Activated CD8-positive, alpha-beta memory T cell treated with anti-CD3 and anti-CD28 coated beads for 36 hours (primary cell): ENCODE measurements around the gene SLC45A1. TPM values are rescaled to one million over a fixed set of nuclear protein-coding genes. Genes with fewer than 3 reads are reported as not detected.

Experiments
- CTCF ChIA-PET: fragments of 350-600 bp; sonication (Branson Sonifier 250); formaldehyde crosslinking; loops from one replicate; lab custom pipeline; 2021; ENCODE audit warnings: antibody characterized with exemption; lab: Charles Lee
- POLR2A ChIA-PET: fragments of 350-600 bp; sonication (Branson Sonifier 250); formaldehyde crosslinking; loops from one replicate; lab custom pipeline; 2021; ENCODE audit warnings: antibody characterized with exemption; lab: Charles Lee
- total RNA-seq, 2 experiments: library from RNA; stranded (reverse); gene quantifications; one replicate each; pipeline ENCODE4 v1.2.3, GENCODE V29; 2021

Gene SLC45A1
- total RNA-seq, 2 experiments from 2014 or later: 0.48 to 0.50 TPM

DNA sequence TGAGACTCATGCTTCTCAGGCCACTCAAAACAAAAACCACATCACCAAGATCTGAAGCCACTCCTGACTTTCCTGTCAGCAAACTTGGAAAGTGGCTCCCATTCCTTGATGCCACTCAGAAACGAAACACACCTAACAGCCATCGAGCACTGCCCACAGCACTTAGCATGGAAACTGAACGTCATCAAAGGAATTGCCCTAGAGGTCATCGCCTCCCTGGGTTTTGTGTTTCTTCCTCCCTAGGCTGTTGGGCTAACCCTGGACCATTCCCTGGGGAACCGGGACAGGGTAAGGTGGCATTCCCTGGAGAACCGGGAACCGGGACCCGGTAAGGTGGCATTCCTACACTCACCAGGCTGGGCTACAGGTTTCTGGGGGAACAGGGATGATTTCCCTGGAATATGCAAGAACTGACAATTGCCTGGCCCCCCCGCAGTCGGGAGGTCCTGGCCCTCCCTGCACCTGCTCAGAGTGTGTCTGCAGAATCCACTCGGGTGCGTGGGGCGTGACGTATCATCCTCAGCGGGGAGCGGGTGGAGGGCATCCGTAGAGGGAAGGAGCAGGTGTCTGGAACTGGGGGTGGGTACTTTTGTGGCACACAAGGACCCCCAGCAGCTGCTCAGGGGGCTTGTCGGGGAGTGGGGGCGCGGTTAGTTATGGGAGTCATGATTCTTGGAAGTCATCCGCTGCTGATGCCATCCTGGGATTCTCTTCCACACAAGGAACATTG is 30.3 kb downstream of the SLC45A1 start:
- ChIA-PET POLR2A (interaction anchor here (0.6 kb wide), 1 partner anchor 323 kb away, joined by 4 read pairs; no protein-coding TSS in a partner anchor), CTCF (interaction anchor here (0.6 to 2.0 kb wide), 10 partner anchors 9 to 407 kb away, joined by 3 to 7 read pairs (median 4); no protein-coding TSS in a partner anchor)

DNA sequence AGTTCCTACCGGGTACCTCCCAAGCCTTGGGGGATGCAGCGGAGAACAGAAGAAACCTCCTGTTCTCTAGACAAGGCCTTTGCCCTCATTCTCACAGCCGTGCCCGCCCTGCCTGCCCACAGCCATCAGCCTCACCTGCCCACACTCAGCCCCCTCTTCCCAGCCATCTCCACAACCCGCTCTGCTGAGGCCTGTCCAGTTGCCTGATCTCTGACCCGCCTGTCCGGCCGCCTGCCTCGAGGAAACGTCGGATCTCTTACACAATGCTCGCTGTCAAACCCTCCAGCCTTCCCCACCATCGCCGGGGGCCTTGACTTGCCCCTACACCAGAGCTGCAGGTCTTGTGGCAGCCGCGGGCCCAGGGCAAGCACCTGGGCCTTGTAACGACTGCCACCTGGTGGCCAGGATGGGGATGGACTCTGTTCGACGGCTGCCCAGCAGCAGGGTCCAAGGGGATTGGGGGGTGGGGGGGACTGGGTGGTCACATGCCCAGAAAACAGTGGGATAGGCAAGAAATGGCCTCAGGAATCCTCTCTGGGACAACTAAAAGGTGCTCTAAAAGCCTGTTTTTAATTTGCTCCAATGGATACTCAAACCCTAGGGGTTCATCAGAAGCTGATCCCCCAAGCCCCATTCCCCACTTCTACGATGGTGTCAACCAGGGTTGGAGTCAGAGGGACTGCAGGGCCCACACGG is 31.0 kb downstream of the SLC45A1 start:
- CTCF ChIA-PET: interaction anchor here (0.6 to 2.0 kb wide), 8 partner anchors 9 to 373 kb away, joined by 3 to 7 read pairs (median 4); no protein-coding TSS in a partner anchor
- POLR2A ChIA-PET: interaction anchor here (0.6 kb wide), 1 partner anchor 324 kb away, joined by 4 read pairs; no protein-coding TSS in a partner anchor

DNA sequence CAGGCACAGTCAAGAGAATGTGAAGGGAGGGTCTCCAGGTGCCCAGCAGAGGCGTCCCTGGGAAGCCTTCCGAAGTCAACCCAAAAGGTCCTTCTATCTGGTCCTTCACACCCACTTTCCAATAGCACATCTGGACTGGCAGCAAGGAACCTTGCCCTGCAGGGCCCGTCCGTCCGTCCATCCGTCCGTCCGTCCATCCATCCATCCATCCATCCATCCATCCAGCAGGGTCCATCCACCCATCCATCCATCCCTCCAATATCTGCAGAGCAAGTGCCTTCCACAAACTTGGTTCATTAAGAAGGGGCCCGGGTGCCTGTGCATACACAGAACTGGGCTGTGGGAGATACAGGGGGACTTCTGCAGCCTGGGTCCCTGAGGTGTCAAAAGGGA is 31.6 kb downstream of the SLC45A1 start:
- ChIA-PET CTCF (interaction anchor here (0.9 to 2.0 kb wide), 5 partner anchors 31 to 374 kb away, joined by 3 to 7 read pairs (median 5); no protein-coding TSS in a partner anchor), POLR2A (no interaction called here)

DNA sequence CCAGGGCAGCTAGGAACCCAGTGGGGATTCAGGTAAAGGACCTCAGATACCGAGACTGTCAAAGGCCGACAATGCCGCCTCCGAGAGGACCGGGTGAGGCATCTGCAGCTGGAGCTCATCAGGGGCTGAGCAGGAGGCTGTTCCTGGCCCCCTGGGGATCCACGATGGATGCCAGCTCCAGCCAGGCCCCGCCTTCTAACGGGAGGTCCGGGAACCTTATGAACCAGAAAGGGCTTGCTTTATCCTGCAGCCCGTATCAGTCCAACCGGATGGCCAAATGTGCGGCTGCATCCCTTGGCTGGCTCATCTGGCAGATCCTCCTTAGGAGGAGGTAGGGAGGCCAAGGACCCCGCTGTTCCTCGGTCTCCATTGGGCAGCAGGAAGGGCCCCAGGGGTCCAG is 32.0 kb downstream of the SLC45A1 start:
- POLR2A ChIA-PET: no interaction called here
- CTCF ChIA-PET: interaction anchor here (0.9 to 2.0 kb wide), 5 partner anchors 17 to 335 kb away, joined by 3 to 7 read pairs (median 5); no protein-coding TSS in a partner anchor

DNA sequence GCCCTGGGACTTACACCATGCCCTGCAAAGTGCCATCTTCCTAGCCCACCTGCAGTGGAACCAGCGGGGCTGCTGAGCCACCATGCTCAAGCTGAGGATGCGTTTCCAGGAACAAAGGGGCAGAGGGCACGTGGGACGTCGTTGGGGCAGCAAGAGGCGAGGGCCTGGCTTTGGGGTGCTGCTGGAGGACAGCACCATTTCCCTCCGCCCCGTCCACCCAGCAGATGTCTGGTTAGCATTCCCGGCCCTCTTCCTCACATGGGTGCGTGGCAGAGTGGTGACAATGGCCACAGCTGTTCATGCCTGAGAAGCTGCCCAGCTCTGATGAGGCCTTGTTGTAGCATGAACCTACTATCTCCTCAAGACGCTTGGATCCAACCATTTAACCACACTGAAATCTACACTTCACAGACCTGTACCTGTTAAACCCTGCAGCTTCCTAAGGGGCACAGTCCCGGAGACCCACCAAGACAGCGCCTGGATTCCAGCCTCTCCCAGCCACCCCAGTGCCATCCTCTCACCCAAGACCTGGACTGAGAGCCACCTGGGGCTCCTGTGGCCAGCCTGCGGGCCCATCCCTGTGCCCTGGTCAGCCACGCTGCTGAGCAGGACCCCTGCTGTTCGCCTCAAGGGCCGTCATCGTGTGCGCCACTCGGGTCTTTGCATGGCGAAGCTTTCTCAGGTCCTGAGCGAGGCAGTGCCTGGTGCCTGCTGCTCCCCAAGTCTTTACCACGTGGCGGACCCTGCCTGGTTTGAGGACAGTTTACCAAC is 33.2 kb downstream of the SLC45A1 start:
- ChIA-PET POLR2A (no interaction called here), CTCF (interaction anchor here (0.9 to 2.8 kb wide), 4 partner anchors 16 to 338 kb away, joined by 3 to 10 read pairs (median 4); no protein-coding TSS in a partner anchor)

DNA sequence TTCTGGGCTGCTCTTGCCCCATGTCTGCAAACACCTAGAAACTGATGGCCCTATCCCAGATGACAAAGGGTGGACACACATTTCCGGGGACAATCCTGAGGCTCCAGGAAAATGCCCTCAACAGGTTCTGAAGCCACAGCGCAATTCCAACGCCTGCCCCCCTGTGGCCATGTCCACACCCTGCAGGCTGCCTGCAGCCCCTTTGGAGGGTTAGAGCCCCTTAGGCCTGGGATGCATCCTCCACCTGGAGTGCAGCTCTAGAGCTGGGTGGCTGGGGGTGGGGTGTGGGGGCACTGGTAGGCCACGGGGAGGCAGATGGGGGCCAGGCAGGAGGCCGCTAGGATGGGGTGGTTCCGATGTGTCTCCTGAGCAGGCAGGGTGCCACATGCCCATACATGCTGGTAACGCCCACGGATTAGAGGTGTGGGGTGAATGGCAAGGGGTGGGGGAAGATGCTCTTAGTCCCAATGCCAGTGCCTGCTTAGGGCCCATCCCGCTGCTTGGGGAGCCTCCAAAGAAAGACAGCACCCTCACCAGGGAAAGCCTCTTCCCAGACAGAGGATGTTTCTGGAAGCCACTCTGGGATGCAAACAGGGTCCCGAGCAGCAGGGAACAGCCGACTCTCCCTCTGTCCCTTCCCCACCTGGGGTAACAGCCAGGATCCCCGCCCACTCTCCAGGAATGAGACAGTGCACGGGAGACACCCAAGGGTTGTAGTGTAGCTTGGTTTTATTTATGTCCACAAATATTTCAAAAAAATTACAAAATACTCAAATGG is 34.0 kb downstream of the SLC45A1 start:
- CTCF ChIA-PET: interaction anchor here (0.6 to 2.8 kb wide), 5 partner anchors 260 to 354 kb away, joined by 3 to 10 read pairs (median 5); no protein-coding TSS in a partner anchor

DNA sequence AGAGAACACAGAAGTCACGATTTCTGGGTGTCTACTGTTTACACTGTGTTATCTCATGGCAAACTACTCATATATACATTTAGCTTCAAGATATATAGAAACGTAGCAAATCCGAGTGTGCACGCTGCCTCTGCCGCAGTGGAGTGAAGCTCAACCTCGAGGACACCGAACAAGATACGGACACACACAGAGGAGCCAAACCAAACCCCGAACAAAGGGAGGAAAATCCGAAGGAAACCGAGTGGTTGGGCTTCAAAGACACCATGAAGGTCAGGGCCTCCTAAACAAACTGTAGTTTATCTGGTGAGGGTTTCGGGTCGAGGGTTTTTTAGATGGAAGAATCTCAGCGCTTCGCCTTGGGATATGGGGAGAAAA is 34.5 kb downstream of the SLC45A1 start:
- CTCF ChIA-PET: interaction anchor here (0.6 to 2.8 kb wide), 4 partner anchors 261 to 354 kb away, joined by 3 to 10 read pairs (median 4); no protein-coding TSS in a partner anchor
- POLR2A ChIA-PET: no interaction called here

More for the DNA sequence above, 34.0 kb downstream of the SLC45A1 start:
- POLR2A ChIA-PET: no interaction called here

DNA sequence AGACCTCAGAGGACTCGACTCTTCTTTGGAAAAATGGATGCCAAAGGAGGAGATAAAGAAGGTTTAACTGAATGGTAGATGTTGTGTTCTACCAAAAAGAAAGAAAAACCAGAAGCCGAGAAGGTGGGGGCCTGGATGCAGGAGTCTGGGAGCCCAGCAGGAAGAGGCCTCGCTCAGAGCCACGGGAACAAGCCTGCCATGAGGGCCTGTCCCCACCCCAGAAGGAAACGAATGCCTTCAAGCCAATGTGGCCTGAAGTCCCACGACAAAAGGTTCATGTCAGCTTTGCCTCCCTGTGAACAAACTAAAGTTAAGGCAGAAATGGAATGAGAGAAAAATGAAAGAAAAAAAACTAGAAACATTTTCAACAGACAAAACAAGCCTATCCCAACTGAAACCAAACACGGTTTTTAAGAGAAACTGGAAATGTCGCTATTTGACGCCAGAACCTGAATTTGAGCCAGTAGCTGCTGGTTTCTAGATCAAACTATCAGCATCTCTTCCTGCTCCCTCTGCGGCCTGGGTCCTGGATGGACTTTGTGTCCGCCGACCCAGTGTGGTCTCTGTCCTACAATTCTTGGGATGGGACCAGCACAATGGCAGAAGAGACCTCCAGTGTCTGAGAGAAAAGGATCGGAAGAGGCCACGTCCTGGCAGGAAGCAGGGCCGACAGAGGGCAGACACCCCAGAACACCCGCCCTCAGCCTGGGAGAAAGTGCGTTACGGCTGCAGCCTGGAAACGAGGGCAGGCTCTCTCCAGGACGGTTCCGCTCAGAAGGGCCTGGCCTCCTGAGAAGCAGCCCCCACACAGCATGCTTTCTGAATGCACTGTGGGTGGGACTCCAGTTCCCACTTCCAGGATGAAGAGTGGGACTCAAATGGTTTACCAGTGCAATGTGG is 35.2 kb downstream of the SLC45A1 start:
- ChIA-PET POLR2A (no interaction called here), CTCF (interaction anchor here (0.6 to 2.8 kb wide), 3 partner anchors 261 to 353 kb away, joined by 3 to 10 read pairs (median 6); no protein-coding TSS in a partner anchor)

DNA sequence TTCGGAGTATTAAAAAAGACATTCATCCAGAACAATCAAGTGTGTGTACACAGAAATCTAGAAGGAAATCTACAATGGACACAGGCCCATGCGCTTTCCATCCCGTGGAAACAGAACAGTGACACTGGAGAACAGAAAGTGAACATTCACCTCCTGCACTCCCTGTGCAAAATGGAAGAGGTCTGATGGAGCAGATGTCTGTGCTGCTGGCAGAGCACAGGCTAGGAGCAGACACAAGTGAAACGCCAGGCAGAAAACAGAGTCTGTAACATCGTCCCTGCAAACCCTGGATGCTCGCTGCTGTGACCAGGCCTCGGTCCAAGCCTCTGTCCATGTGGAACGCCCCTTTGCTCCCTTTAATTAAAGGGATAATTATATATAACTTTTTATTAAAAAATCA is 36.1 kb downstream of the SLC45A1 start:
- CTCF ChIA-PET: no interaction called here
- POLR2A ChIA-PET: no interaction called here

DNA sequence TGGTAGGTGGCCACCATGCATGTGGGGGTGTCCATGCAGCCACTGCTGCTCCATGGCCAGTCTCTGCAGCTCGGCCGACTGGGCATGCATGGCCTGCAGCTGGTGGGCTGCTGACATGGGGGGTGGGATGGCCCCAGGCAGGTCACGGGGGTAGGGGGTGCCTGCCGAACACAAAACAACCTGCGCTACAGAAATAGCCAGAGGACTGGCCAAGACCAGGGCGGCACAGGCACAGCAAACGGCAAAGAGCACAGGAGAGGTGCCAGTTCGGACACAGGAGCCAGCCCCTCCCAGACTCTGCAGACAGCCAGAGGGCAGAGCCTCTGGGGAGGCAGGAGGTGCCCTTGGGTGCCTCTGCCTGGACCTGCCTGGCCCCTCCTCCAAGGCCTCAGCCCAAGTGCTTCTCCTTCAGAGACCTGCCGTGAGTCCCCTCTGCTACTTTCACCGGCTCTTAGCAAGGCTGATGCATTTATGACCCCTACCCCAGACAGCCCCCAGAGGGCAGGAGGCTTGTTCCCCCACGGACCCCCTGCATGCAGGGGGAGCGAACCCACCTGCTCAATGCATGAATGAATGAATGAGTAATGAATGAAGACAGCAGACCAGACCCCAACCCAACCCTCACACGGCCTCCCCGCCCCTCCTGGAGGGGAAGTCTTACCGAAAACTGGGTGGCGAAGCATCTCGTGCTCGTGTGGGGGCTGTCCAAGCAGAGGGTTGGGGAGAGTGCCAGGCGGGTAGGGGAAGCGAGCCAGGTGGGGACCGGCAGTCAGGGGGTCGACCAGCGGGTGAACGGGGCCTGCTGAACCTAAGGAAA is 37.7 kb downstream of the SLC45A1 start:
- POLR2A ChIA-PET: no interaction called here

DNA sequence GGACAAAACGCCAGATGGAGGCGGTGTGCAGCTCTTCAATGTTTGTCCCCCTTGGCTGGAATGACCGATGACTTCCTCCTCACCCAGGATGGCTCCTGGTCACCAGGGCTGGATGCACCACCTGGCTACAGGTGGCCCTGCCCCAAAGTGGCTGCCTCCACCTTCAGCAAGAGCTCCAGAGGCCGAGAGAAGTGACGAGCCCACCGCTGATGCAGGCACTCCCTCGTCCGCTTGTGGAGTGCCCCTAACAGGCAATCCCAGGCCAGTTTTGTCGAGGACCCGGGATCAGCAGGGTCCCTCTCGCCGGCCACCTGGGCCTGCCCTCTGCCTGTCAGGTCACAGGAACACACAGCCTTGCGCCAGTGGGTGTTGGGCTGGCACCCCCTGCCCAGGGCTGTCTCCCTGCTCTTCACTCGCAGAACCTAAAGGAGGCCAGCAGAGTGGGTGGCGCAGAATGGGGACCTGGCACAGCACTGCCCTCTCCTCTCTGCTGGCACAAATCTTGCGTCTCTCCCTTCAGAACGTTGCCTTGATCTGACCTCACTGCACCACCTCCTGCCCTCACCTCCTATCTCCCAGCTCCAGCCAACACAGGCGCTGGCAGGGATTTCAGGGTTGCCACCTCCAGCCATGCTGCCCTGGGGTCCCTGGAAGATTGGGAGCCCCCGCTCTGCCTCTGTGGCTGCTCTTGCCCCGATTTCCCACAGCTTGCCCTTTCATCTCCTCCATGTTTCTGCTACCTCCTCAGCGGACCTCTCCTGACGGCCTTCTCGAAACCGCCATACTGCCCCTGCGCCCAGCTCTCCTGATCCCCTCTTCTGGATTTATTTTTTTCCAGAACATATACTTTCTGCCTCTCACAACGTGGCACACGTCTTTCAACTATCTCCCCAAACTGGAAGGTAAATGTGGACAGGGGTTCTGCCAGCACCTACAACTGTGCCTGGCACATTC is 38.6 kb downstream of the SLC45A1 start:
- ChIA-PET CTCF (no interaction called here), POLR2A (interaction anchor here (0.5 kb wide), 1 partner anchor 61 kb away, joined by 3 read pairs; no protein-coding TSS in a partner anchor)

More for the DNA sequence above, 37.7 kb downstream of the SLC45A1 start:
- CTCF ChIA-PET: no interaction called here

DNA sequence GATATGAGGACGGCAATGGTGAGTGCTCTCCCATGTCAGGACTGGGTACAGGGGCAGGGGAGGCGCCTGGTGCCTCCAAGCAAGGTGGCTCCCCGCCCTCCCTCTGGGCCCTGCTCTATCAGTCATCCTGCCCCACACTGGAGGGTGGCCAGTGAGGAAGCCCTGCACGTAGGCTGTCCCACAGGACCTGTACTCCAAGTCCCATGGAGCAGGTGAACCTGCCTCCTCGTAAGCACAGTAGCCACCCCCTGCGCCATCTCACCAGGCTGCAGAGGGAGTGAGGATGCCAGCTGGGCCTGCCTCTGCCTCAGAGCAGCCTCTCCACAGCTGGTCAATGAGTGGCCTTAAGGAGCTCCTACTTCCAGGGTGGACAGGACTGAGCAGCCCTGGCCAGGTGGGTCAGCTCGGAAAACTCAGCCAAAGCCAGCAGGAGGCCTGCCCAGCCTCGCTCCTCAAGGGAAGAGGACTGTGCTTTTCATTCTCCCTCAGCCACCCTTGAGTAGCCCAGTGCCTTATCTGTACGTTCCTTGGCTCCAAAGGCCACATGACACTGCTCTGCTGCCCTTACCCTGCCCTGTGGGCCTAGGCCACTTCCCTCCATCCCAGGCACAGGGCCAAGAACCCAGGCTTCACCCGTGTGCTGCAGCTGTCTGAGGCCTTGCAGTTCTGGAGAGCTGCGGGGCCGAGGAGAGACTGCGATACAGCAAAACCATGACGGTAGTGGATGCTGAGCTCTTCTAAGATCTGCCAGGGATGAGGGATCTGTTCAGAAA is 39.6 kb downstream of the SLC45A1 start:
- CTCF ChIA-PET: no interaction called here
- POLR2A ChIA-PET: interaction anchor here (0.5 kb wide), 1 partner anchor 62 kb away, joined by 3 read pairs; no protein-coding TSS in a partner anchor

DNA sequence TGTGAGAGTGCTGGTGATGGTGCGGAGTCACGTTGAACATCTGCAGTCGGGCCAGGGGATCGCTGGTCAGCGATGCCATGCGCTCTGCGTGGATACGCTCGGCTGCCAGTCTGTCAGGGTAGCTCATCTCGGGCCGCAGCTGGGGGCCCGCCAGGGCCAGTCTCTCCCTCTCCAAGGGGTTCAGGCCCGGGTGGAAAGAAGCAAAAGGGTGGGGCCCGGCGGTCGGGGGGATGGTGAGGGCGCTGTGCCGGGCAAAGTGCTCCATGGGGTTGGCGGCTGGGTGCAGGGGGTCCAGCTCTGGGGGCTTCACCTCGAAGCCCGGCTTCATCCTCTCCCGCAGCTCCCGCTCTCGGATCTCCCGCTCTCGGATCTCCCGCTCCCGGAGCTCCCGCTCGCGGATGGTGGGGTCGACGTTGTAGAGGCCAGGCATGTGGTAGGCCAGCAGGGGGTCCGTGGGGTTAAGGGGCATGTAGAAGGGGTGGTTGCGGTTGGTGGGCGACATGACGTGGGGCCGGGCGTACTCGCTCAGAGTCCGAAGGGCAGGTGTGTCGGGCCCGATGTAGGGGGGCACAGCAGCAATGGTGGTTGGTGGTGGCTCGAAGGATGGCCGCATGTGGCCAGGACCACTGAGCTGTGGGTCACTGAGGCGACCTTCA is 40.5 kb downstream of the SLC45A1 start:
- ChIA-PET POLR2A (no interaction called here), CTCF (no interaction called here)
